A172 (cell line): Measurements from ENCODE around the gene ITPK1. TPM values are rescaled to one million over a fixed set of nuclear protein-coding genes. Genes with fewer than 3 reads are reported as not detected.
"Not testable (repeated sequence)": the region's sequence is repeated elsewhere in the genome, so short reads cannot be mapped to it uniquely, and the experiment has no call there.

Source experiments
- DNase-seq: peaks from one replicate; pipeline ENCODE4 v3.0.0-alpha.2; 2015; ENCODE audit warnings: low spot score
- total RNA-seq: library from RNA; depleted of rRNA; stranded (reverse); fragments of >200 nt; shearing (Covaris generic); gene quantifications from 2 replicates; pipeline ENCODE4 v1.2.3, GENCODE V29; 2014; rRNA removed

Gene ITPK1
- total RNA-seq = 9.2 and 12.7 TPM in 2 replicates

GRCh38 chr14:93115821-93116675 lies at the start of gene ITPK1:
TSS of gene ITPK1 (minus strand) at chr14:93115925. CDS start at chr14:93115163, 762 bp downstream.
- DNase-seq = no peak

GRCh38 chr14:93163564-93163963 lies 47.8 kb upstream of the ITPK1 start:
- DNase-seq = no peak

GRCh38 chr14:93161411-93161940 lies 45.8 kb upstream of the ITPK1 start:
- no peak for DNase-seq

- peak; percentile 16 for DNase-seq
Observed at GRCh38 chr14:93160353-93160801, 44.7 kb upstream of the ITPK1 start.

- not testable (repeated sequence) for DNase-seq
Observed at GRCh38 chr14:93159625-93160352, 44.1 kb upstream of the ITPK1 start.

- DNase-seq = not testable (repeated sequence)
Observed at GRCh38 chr14:93158349-93158748, 42.6 kb upstream of the ITPK1 start.

- no peak for DNase-seq
Observed at GRCh38 chr14:93156693-93157369, 41.1 kb upstream of the ITPK1 start.

GRCh38 chr14:93155667-93156066 lies 39.9 kb upstream of the ITPK1 start:
- DNase-seq = no peak

GRCh38 chr14:93153121-93153520 lies 37.4 kb upstream of the ITPK1 start:
- no peak for DNase-seq

GRCh38 chr14:93150227-93151208 lies 34.8 kb upstream of the ITPK1 start:
- DNase-seq = no peak

- no peak for DNase-seq
Observed at GRCh38 chr14:93148979-93149378, 33.3 kb upstream of the ITPK1 start.

- DNase-seq = no peak
Observed at GRCh38 chr14:93146119-93146518, 30.4 kb upstream of the ITPK1 start.

GRCh38 chr14:93142854-93143652 lies 27.3 kb upstream of the ITPK1 start:
- no peak for DNase-seq

- no peak for DNase-seq
Observed at GRCh38 chr14:93137864-93138263, 22.1 kb upstream of the ITPK1 start.

- not testable (repeated sequence) for DNase-seq
Observed at GRCh38 chr14:93136508-93136907, 20.8 kb upstream of the ITPK1 start.

- DNase-seq = no peak
Observed at GRCh38 chr14:93136009-93136408, 20.3 kb upstream of the ITPK1 start.

- DNase-seq = no peak
Observed at GRCh38 chr14:93135399-93135798, 19.7 kb upstream of the ITPK1 start.

GRCh38 chr14:93133464-93133863 lies 17.7 kb upstream of the ITPK1 start:
- no peak for DNase-seq

GRCh38 chr14:93132472-93133065 lies 16.8 kb upstream of the ITPK1 start:
- DNase-seq = no peak
